Activated naive CD4-positive, alpha-beta T cell treated with anti-CD3 and anti-CD28 coated beads, Interleukin-2, amount 10 ng/mL, durations not matched to agents 7 days and 5 days (primary cell): ENCODE results near the gene JPT2.
"Not testable (repeated sequence)": the region's sequence is repeated elsewhere in the genome, so short reads cannot be mapped to it uniquely, and the experiment has no call there.

ENCODE experiments used
- CTCF ChIA-PET: fragments of 350-600 bp; sonication (Branson Sonifier 250); formaldehyde crosslinking; loops from one replicate; lab custom pipeline; 2021; ENCODE audit warnings: antibody characterized with exemption; lab: Charles Lee
- DNase-seq: peaks from one replicate; pipeline ENCODE4 v3.0.0-alpha.2; 2020
- H3K27ac Mint-ChIP-seq: one replicate; pipeline ENCODE4 v1.8.0; 2021; ENCODE audit warnings: mild to moderate bottlenecking, moderate library complexity, mixed read lengths
- H3K27me3 Mint-ChIP-seq: one replicate; pipeline ENCODE4 v1.8.0; 2021; ENCODE audit warnings: mild to moderate bottlenecking, mixed read lengths
- H3K36me3 Mint-ChIP-seq: one replicate; pipeline ENCODE4 v1.8.0; 2021; ENCODE audit warnings: mixed read lengths
- H3K4me1 Mint-ChIP-seq: one replicate; pipeline ENCODE4 v1.8.0; 2021; ENCODE audit warnings: mixed read lengths
- H3K4me3 Mint-ChIP-seq: one replicate; pipeline ENCODE4 v1.8.0; 2021; ENCODE audit warnings: mild to moderate bottlenecking, moderate library complexity, mixed read lengths
- H3K9me3 Mint-ChIP-seq: one replicate; pipeline ENCODE4 v1.8.0; 2021; ENCODE audit warnings: mixed read lengths

Gene JPT2

GRCh38 chr16:1731073-1731472 lies 53.0 kb downstream of the JPT2 start:
- Mint-ChIP-seq H3K4me1 (no peaks in the 10 kb centered on the region), H3K9me3 (no peaks in the 10 kb centered on the region), H3K36me3 (peaks cover 22% of the 10 kb centered on the region), H3K27me3 (no peaks in the 10 kb centered on the region), H3K4me3 (no peak overlapping the region), H3K27ac (no peak overlapping the region)
- DNase-seq = no peak
- CTCF ChIA-PET = no interaction called here

GRCh38 chr16:1731603-1732002 lies 53.5 kb downstream of the JPT2 start:
- Mint-ChIP-seq H3K9me3 (no peaks in the 10 kb centered on the region), H3K36me3 (peaks cover 19% of the 10 kb centered on the region), H3K27ac (no peak overlapping the region), H3K4me3 (no peak overlapping the region), H3K4me1 (no peaks in the 10 kb centered on the region), H3K27me3 (no peaks in the 10 kb centered on the region)
- CTCF ChIA-PET = interaction anchor here (1.5 kb wide), 1 partner anchor 16 kb away, joined by 3 read pairs; no protein-coding TSS in a partner anchor
- no peak for DNase-seq

- no peak for DNase-seq
- Mint-ChIP-seq H3K27ac (no peak overlapping the region), H3K9me3 (no peaks in the 10 kb centered on the region), H3K4me1 (no peaks in the 10 kb centered on the region), H3K27me3 (no peaks in the 10 kb centered on the region), H3K36me3 (peaks cover 17% of the 10 kb centered on the region), H3K4me3 (no peak overlapping the region)
- CTCF ChIA-PET = interaction anchor here (1.5 kb wide), 1 partner anchor 17 kb away, joined by 3 read pairs; no protein-coding TSS in a partner anchor
These were observed 54.0 kb downstream of the JPT2 start for GRCh38 chr16:1732071-1732470.

- peaks cover 12% of the 10 kb centered on the region for H3K36me3 Mint-ChIP-seq
- CTCF ChIA-PET = interaction anchor here (1.5 kb wide), 1 partner anchor 17 kb away, joined by 3 read pairs; no protein-coding TSS in a partner anchor
- not testable (repeated sequence) for DNase-seq, H3K27me3 Mint-ChIP-seq, H3K9me3 Mint-ChIP-seq, H3K4me1 Mint-ChIP-seq, H3K4me3 Mint-ChIP-seq, H3K27ac Mint-ChIP-seq
These were observed 54.5 kb downstream of the JPT2 start for GRCh38 chr16:1732551-1732987.

GRCh38 chr16:1734123-1734522 lies 56.0 kb downstream of the JPT2 start:
- Mint-ChIP-seq H3K4me3 (no peak overlapping the region), H3K36me3 (peaks cover 5% of the 10 kb centered on the region), H3K9me3 (no peaks in the 10 kb centered on the region), H3K4me1 (no peaks in the 10 kb centered on the region), H3K27me3 (no peaks in the 10 kb centered on the region), H3K27ac (no peak overlapping the region)
- CTCF ChIA-PET = no interaction called here
- no peak for DNase-seq

- Mint-ChIP-seq H3K36me3 (peaks cover 5% of the 10 kb centered on the region), H3K4me3 (no peak overlapping the region), H3K4me1 (no peaks in the 10 kb centered on the region), H3K27ac (no peak overlapping the region), H3K9me3 (no peaks in the 10 kb centered on the region), H3K27me3 (no peaks in the 10 kb centered on the region)
- CTCF ChIA-PET = no interaction called here
- no peak for DNase-seq
These were observed 56.7 kb downstream of the JPT2 start for GRCh38 chr16:1734816-1735215.

- DNase-seq = no peak
- CTCF ChIA-PET = no interaction called here
- Mint-ChIP-seq H3K36me3 (peaks cover 6% of the 10 kb centered on the region), H3K27me3 (no peaks in the 10 kb centered on the region), H3K4me1 (no peaks in the 10 kb centered on the region), H3K27ac (no peak overlapping the region), H3K4me3 (no peak overlapping the region), H3K9me3 (no peaks in the 10 kb centered on the region)
These were observed 62.2 kb downstream of the JPT2 start for GRCh38 chr16:1740234-1740633.

GRCh38 chr16:1740781-1741490 lies 62.9 kb downstream of the JPT2 start:
- CTCF ChIA-PET = no interaction called here
- Mint-ChIP-seq H3K4me3 (no peak overlapping the region), H3K27me3 (no peaks in the 10 kb centered on the region), H3K4me1 (no peaks in the 10 kb centered on the region), H3K9me3 (no peaks in the 10 kb centered on the region), H3K27ac (no peak overlapping the region), H3K36me3 (peaks cover 6% of the 10 kb centered on the region)
- DNase-seq = no peak

GRCh38 chr16:1741553-1742165 lies 63.6 kb downstream of the JPT2 start:
- no peak for DNase-seq
- no peaks in the 10 kb centered on the region for H3K9me3 Mint-ChIP-seq
- no peak overlapping the region for H3K4me3 Mint-ChIP-seq
- CTCF ChIA-PET = no interaction called here
- no peaks in the 10 kb centered on the region for H3K4me1 Mint-ChIP-seq
- H3K27me3 Mint-ChIP-seq = no peaks in the 10 kb centered on the region
- peaks cover 6% of the 10 kb centered on the region for H3K36me3 Mint-ChIP-seq
- no peak overlapping the region for H3K27ac Mint-ChIP-seq

- DNase-seq = no peak
- Mint-ChIP-seq H3K9me3 (no peaks in the 10 kb centered on the region), H3K27me3 (no peaks in the 10 kb centered on the region), H3K36me3 (peaks cover 8% of the 10 kb centered on the region), H3K4me1 (no peaks in the 10 kb centered on the region), H3K4me3 (no peak overlapping the region), H3K27ac (no peak overlapping the region)
- CTCF ChIA-PET = interaction anchor here (0.6 kb wide), 1 partner anchor 937 kb away, joined by 3 read pairs; no protein-coding TSS in a partner anchor
These were observed 65.6 kb downstream of the JPT2 start for GRCh38 chr16:1743376-1744337.

GRCh38 chr16:1744338-1744840 lies 66.3 kb downstream of the JPT2 start:
- no peak for DNase-seq
- Mint-ChIP-seq H3K27me3 (no peaks in the 10 kb centered on the region), H3K27ac (no peak overlapping the region), H3K9me3 (no peaks in the 10 kb centered on the region), H3K36me3 (peaks cover 12% of the 10 kb centered on the region), H3K4me3 (no peak overlapping the region), H3K4me1 (no peaks in the 10 kb centered on the region)
- CTCF ChIA-PET = no interaction called here

- DNase-seq = no peak
- Mint-ChIP-seq H3K4me3 (no peak overlapping the region), H3K36me3 (peaks cover 12% of the 10 kb centered on the region), H3K9me3 (no peaks in the 10 kb centered on the region), H3K27me3 (no peaks in the 10 kb centered on the region), H3K4me1 (no peaks in the 10 kb centered on the region), H3K27ac (no peak overlapping the region)
- CTCF ChIA-PET = interaction anchor here (1.2 kb wide), 1 partner anchor 21 kb away, joined by 3 read pairs; no protein-coding TSS in a partner anchor
These were observed 67.3 kb downstream of the JPT2 start for GRCh38 chr16:1745181-1745899.

GRCh38 chr16:1745900-1746692 lies 68.0 kb downstream of the JPT2 start:
- DNase-seq = no peak
- H3K4me3 Mint-ChIP-seq = no peak overlapping the region
- CTCF ChIA-PET = interaction anchor here (1.2 kb wide), 1 partner anchor 21 kb away, joined by 3 read pairs; no protein-coding TSS in a partner anchor
- no peaks in the 10 kb centered on the region for H3K9me3 Mint-ChIP-seq
- no peaks in the 10 kb centered on the region for H3K4me1 Mint-ChIP-seq
- no peak overlapping the region for H3K27ac Mint-ChIP-seq
- H3K36me3 Mint-ChIP-seq = peaks cover 12% of the 10 kb centered on the region
- H3K27me3 Mint-ChIP-seq = no peaks in the 10 kb centered on the region
